Nephron progenitor cell (in vitro differentiated cells): Measurements from ENCODE around the gene PER1.
A peak's percentile ranks its signal among the peaks of the same experiment; 100 is the strongest.

ENCODE experiments used
- DNase-seq: peaks from one replicate; pipeline ENCODE4 v3.0.0; 2021
- H3K27ac Mint-ChIP-seq: 2 replicates; pipeline ENCODE4 v1.8.0; 2021; ENCODE audit warnings: mild to moderate bottlenecking, moderate library complexity, mixed read lengths
- H3K27me3 Mint-ChIP-seq: 2 replicates; pipeline ENCODE4 v1.8.0; 2021; ENCODE audit warnings: mild to moderate bottlenecking, low read depth, mixed read lengths; ENCODE audit not compliant: poor library complexity
- H3K36me3 Mint-ChIP-seq: 2 replicates; pipeline ENCODE4 v1.8.0; 2021; ENCODE audit warnings: low read depth, mixed read lengths
- H3K4me1 Mint-ChIP-seq: 2 replicates; pipeline ENCODE4 v1.8.0; 2021; ENCODE audit warnings: mixed read lengths
- H3K4me3 Mint-ChIP-seq: 2 replicates; pipeline ENCODE4 v1.8.0; 2021; ENCODE audit warnings: mild to moderate bottlenecking, moderate library complexity, mixed read lengths
- H3K9me3 Mint-ChIP-seq: 2 replicates; pipeline ENCODE4 v1.8.0; 2021; ENCODE audit warnings: mild to moderate bottlenecking, moderate library complexity, mixed read lengths
- TF ChIP-seq, protein P1 (sequence below): fragments of 200-600 bp; sonication (generic); IDR thresholded peaks from 2 replicates; pipeline ENCODE4 v1.5.0; 2021; ENCODE audit warnings: antibody characterized with exemption

The PER1 gene

GRCh38 chr17:8159459-8160223 is 7.4 kb upstream of the PER1 start:
- Mint-ChIP-seq H3K27me3 (peaks cover 2% of the 10 kb centered on the region), H3K4me1 (peaks cover 39% of the 10 kb centered on the region), H3K4me3 (peak overlapping the region; percentile 62), H3K36me3 (peaks cover 11% of the 10 kb centered on the region), H3K27ac (peak overlapping the region; percentile 95), H3K9me3 (no peaks in the 10 kb centered on the region)
- TF ChIP-seq, protein P1, sequence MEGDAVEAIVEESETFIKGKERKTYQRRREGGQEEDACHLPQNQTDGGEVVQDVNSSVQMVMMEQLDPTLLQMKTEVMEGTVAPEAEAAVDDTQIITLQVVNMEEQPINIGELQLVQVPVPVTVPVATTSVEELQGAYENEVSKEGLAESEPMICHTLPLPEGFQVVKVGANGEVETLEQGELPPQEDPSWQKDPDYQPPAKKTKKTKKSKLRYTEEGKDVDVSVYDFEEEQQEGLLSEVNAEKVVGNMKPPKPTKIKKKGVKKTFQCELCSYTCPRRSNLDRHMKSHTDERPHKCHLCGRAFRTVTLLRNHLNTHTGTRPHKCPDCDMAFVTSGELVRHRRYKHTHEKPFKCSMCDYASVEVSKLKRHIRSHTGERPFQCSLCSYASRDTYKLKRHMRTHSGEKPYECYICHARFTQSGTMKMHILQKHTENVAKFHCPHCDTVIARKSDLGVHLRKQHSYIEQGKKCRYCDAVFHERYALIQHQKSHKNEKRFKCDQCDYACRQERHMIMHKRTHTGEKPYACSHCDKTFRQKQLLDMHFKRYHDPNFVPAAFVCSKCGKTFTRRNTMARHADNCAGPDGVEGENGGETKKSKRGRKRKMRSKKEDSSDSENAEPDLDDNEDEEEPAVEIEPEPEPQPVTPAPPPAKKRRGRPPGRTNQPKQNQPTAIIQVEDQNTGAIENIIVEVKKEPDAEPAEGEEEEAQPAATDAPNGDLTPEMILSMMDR, result no peak
- DNase-seq, result no peak

GRCh38 chr17:8159032-8159400 is 6.8 kb upstream of the PER1 start:
- Mint-ChIP-seq H3K9me3 (no peaks in the 10 kb centered on the region), H3K27me3 (peaks cover 2% of the 10 kb centered on the region), H3K27ac (no peak overlapping the region), H3K4me1 (peaks cover 33% of the 10 kb centered on the region), H3K36me3 (peaks cover 11% of the 10 kb centered on the region), H3K4me3 (no peak overlapping the region)
- TF ChIP-seq, protein P1, result no peak
- no peak for DNase-seq

DNA sequence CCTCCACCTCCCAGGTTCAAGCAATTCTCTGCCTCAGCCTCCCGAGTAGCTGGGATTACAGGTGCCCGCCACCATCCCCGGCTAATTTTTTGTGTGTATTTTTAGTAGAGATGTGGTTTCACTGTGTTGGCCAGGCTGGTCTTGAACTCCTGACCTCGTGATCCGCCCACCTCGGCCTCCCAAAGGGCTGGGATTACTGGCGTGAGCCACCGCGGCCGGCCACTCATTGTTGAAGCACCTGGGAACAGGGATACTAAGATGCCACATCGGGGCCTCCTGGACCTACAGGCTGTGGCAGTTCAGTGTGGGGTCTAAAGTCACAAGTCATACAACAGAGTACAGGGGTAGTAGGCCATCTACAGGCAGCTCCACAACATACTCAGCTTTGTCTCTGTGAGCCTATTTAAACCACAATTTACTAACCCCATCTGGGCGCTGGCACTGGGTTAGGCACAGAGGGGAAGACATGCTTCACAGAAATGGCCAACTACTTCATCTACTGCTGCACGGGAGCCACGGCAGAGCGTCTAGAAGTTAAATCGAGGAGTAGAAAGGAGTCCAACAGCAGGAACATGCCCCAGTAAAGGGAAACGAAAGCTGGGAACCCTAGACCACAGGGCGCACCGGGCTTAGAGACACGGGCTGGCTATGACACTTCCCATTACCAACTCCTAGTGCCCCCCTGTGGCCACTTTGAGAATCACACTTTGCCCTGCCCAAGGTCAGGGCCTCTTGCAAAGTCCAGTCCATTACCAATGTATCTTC is 6.2 kb upstream of the PER1 start:
- Mint-ChIP-seq H3K4me3 (no peak overlapping the region), H3K4me1 (peaks cover 27% of the 10 kb centered on the region), H3K36me3 (peaks cover 11% of the 10 kb centered on the region), H3K9me3 (no peaks in the 10 kb centered on the region), H3K27ac (no peak overlapping the region), H3K27me3 (peaks cover 2% of the 10 kb centered on the region)
- TF ChIP-seq, protein P1, result peak; percentile 90
- DNase-seq, result peak; percentile 95

- no peak overlapping the region for H3K4me3 Mint-ChIP-seq
- H3K27me3 Mint-ChIP-seq, result peaks cover 2% of the 10 kb centered on the region
- peaks cover 11% of the 10 kb centered on the region for H3K36me3 Mint-ChIP-seq
- peaks cover 23% of the 10 kb centered on the region for H3K4me1 Mint-ChIP-seq
- H3K27ac Mint-ChIP-seq, result no peak overlapping the region
- TF ChIP-seq, protein P1, result no peak
- no peaks in the 10 kb centered on the region for H3K9me3 Mint-ChIP-seq
- DNase-seq, result peak; percentile 99
These were observed 4.2 kb upstream of the PER1 start for GRCh38 chr17:8156246-8156992.

DNA sequence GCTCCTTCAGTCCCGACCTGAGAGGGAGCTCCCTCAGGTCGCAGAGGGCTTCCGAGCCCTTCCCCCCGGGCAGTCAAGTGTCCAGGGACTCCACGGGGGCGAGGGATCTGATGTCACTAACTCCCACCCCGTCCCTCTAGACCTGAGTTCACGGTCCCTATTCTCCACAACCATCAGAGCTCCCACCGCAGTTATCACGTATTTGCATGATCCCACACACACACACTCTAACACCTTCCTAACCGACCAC is 3.7 kb upstream of the PER1 start:
- Mint-ChIP-seq H3K4me1 (peaks cover 19% of the 10 kb centered on the region), H3K4me3 (no peak overlapping the region), H3K27ac (no peak overlapping the region), H3K36me3 (peaks cover 11% of the 10 kb centered on the region), H3K9me3 (no peaks in the 10 kb centered on the region), H3K27me3 (peaks cover 2% of the 10 kb centered on the region)
- TF ChIP-seq, protein P1, result no peak
- peak; percentile 49 for DNase-seq
